ENCODE data around the gene DNM1L. TPM values are rescaled to one million over a fixed set of nuclear protein-coding genes. Genes with fewer than 3 reads are reported as not detected.
A peak's percentile ranks its signal among the peaks of the same experiment; 100 is the strongest.

DNM1L gene
- total and polyA plus RNA-seq, 10 of the 15 experiments (the other 5 are each of a cell fraction or from before 2014, with no cell fraction given): 23.1 to 201 (median 63.9) TPM

DNA sequence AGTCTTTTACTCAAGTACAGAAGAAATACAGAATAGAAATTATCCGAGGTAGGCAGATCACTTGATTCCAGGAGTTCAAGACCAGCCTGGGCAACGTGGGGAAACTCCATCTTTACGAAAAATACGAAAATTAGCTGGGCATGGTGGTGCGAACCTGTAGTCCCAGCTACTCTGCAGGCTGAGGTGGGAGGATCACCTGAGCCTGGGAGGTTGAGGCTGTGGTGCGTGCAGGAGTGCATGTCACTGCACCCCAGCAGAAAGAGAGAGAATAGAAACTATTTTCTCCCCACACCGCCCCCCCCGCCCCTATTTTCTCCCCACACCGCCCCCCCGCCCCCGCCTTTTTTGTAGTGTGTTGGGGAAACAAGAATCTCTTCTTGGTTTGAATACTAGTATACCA lies 2.2 kb downstream of the DNM1L start (continued):
- TF ChIP-seq, protein P1, sequence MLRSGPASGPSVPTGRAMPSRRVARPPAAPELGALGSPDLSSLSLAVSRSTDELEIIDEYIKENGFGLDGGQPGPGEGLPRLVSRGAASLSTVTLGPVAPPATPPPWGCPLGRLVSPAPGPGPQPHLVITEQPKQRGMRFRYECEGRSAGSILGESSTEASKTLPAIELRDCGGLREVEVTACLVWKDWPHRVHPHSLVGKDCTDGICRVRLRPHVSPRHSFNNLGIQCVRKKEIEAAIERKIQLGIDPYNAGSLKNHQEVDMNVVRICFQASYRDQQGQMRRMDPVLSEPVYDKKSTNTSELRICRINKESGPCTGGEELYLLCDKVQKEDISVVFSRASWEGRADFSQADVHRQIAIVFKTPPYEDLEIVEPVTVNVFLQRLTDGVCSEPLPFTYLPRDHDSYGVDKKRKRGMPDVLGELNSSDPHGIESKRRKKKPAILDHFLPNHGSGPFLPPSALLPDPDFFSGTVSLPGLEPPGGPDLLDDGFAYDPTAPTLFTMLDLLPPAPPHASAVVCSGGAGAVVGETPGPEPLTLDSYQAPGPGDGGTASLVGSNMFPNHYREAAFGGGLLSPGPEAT (IDR thresholded peaks at IDR 0.05; ENCODE audit: low read depth): peak; percentile 36; the same call in 1 of the 2 replicates
- TF ChIP-seq MXI1 (IDR thresholded peaks at IDR 0.05; ENCODE audit: low read depth, low read length): peak; percentile 52; the same call in 1 of the 2 replicates
- TF ChIP-seq ZBTB11 (CRISPR knock-in tag; IDR thresholded peaks at IDR 0.05): no peak
- peak; percentile 28; the same call in 1 of the 2 replicates for TF ChIP-seq RAD51 (IDR thresholded peaks at IDR 0.05)
- TF ChIP-seq HDGF (IDR thresholded peaks at IDR 0.05): no peak
- no peak for TF ChIP-seq NR2F1 (conservative IDR thresholded peaks at IDR 0.05)
- TF ChIP-seq KDM1A (IDR thresholded peaks at IDR 0.05; ENCODE audit: borderline replicate concordance): no peak
- no peak for TF ChIP-seq JUNB (IDR thresholded peaks at IDR 0.05)
- TF ChIP-seq NBN (IDR thresholded peaks at IDR 0.05): peak; percentile 35; the same call in 1 of the 2 replicates

All from GM12878 (cell line).